GM19468 (cell line): ENCODE measurements around the gene ILF3.
A peak's percentile ranks its signal among the peaks of the same experiment; 100 is the strongest.

ENCODE experiments used
- ATAC-seq: cut with Tn5 transposase; IDR thresholded peaks from one replicate; pipeline ENCODE4 v1.9.1; 2021; ENCODE audit warnings: mild to moderate bottlenecking, moderate library complexity, moderate number of reproducible peaks; ENCODE audit not compliant: unreplicated experiment; ENCODE audit errors: extremely low read depth

The ILF3 gene

DNA sequence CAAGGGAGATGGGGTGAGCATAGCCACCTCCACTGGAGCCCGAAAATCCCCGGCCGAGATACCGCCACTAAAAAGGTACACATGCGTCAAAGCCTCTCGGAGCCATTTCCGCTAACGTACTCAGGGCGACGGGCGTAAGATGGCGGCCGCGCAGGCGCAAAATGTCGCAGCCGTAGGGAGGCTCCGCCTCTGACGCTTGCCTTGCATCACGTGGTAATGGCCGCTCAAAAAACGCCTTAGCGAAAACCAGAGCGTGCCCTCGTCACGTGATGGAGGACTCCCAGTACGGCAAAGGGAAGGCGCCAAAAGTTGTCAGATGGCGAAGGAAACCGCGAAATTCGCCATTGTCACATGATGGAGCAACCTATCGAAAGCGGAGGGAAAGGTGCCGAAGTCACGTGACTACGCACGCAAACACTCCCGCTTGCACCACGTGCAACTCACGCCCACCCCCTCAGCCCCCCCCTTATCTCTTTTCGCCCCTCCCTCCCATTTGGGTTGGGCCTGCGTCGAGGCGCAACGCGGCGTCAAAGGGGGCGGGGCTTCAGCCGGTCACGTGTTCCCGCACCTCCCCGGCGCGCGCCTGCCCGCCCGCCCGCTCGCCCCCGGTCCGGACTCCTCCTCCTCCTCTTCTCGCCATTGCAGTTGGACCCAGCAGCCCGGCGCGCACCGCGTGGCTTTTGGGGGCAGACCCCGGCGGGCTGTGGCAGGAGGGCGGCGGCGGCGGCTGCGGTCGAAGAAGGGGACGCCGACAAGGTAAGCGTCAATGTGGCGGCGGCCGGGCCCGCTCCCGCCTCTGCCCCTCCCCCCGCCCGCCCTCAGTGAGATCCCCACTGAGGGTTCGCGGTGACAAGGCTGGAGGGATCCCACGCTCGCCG, at the start of gene ILF3:
TSS of gene ILF3 (plus strand) at position 615 of the 878 bp plus-strand sequence. CDS start 16,260 bp downstream, outside the sequence.
- ATAC-seq, result peak; percentile 84

- ATAC-seq, result no peak
Observed at GRCh38 chr19:10604460-10604980, 49.6 kb upstream of the ILF3 start.

DNA sequence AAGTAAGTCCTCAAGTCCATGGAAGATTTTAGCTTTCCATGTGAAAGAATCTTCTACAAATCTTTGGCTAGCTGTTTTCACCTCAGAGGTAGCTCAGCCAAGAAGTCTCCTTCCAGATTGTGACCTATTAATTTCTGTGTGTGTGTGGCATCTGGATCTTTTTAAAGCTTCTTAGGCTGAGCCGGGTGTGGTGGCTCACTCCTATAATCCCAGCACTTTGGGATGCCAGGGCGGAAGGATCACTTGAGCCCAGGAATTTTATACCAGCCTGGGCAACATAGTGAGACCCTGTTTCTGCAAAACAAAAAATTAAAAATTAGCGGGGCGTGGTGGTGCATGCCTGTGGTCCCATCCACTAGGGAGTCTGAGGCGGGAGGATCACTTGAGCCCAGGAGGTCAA, 42.2 kb upstream of the ILF3 start:
- no peak for ATAC-seq

DNA sequence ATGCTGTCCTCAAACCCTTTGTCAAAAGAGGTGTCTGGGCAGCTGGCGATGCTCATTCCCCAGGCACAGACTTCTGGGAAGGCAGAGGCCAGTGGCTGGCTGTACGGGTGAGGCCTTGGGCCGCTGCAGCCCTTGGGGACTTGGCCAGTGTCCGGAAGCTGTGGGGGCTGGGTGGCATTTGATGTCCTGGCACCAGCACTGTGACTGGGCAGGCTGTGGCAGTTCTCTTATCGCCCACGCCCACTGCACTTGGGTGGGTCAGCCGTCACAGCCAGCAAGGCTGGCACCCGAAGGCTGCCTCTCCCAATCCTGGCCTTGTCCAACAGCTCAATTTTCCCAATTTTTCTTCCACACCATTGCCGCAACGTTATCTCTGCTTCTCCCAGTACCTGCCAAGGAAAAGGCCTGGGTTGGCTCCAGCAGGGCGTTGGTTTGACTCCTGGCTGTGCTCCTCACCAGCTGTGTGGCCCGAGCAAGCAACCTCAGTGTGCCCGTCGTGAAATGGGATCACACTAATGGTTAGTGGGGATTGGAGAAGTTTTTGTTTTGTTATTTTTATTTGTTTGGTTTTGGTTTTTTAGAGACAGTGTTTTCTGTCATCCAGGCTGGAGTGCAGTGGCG, 41.5 kb upstream of the ILF3 start:
- no peak for ATAC-seq

DNA sequence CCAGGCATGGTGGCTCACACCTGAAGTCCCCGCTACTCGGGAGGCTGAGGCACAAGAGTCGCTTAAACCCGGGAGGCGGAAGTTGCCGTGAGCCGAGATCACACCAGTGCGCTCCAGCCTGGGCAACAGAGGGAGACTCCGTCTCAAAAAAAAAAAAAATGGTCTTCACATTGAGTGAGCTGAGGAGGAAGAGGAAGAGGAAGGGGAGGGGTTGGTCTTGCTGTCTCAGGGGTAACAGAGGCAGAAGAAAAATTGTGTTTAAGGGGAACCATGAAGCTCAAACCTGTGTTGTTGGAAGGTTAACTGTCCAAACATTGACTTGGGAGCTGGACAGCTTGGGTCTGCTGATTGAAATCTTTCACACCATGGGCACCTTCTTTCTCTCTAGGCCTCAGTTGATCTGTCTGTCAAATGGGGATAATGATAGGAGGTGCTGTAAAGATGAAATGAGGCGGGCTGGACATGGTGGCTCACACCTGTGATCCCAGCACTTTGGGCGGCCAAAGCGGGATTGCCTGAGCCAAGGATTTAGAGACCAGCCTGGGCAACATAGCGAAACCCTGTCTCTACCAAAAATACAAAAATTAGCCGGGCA, 38.6 kb upstream of the ILF3 start:
- ATAC-seq, result no peak

DNA sequence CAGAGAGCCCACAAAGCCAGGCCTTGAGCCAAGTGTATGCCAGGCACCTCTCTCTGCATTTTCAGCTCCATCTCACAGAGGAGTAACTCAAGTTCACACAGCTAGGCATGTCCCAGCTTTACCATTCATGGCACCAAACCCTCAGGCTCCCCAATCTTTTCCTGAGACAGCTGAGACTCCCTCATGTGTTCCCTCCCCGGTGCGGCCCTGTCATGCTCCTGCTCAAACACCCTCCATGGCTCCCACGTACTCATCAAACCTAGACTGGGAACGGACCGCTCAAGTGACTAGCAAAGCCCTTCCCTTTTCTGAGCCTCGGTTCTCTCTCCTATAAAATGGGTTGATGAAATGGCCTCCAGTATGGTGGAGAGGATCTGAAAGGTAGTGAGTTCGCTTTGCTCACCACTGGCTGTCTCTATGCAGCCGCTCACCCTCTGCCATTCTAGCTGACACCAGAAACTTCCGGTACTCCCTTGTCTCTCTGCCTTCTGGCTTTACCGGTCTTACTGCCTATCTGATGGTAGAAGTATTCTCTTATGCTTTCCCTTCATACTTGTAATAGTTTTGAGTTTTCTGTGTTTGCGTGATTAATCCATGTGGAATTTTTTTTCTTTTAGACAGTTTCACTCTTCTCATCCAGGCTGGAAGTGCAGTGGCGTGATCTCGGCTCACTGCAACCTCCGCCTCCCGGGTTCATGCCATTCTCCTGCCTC, 36.6 kb upstream of the ILF3 start:
- ATAC-seq, result no peak

DNA sequence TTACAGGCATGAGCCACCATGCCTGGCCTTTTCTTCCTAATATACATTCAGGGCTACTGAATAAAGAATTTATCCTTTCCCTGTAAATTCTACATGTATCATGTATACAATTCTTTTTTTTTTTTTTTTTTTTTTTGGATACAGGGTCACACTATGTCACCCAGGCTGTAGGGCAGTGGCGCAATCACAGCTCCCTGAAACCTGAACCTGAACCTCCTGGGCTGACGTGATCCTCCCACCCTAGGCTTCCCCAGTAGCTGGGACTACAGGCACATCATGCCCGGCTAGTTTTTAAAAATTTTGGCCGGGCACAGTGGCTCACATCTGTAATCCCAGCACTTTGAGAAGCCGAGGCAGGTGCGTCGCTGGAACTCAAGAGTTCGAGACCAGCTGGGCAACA, 35.3 kb upstream of the ILF3 start:
- ATAC-seq, result no peak

GRCh38 chr19:10620786-10621185, 33.4 kb upstream of the ILF3 start:
- no peak for ATAC-seq

- no peak for ATAC-seq
Observed at GRCh38 chr19:10621966-10622365, 32.2 kb upstream of the ILF3 start.

GRCh38 chr19:10624585-10624984, 29.6 kb upstream of the ILF3 start:
- no peak for ATAC-seq

DNA sequence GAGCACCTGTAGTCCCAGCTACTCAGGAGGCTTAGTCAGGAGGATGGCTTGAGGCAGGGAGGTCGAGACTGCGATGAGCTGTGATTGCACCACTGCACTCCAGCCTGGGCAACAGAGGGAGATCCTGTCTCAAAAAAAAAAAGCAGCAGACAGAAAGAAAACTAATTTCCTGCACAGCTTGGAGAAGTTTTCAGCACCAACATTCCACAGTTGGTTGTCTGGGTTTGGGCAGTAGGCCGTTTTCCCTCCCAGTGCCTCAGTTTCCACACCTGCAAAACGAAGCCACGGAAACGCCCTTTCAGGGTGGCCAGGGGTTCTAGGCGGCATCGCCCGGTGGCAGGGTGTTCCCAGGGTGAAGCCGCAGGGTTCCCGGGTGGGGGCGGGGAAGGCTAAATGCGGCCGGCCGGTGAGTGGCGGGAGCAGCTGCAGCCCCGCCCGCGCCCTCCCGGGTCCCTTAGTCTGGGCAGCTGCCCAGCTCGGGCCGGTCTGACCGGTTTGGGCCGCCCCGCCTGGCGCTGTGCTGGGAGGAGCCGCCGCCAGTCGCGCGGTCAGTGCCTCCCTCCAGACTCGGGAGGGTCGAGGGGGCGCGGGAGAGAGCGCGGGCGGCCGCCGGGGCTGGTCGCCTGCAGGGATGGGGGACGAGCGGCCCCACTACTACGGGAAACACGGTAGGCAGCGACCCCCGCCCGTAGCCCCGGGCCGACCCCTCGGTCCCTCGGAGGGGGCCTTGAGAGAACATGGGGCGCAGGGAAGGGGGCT, 29.0 kb upstream of the ILF3 start, which contains the start of gene SLC44A2:
TSS of gene SLC44A2 (plus strand) at position 551 of the 759 bp plus-strand sequence. CDS start at position 632, 81 bp downstream.
- no peak for ATAC-seq

- no peak for ATAC-seq
Observed at GRCh38 chr19:10625762-10626138, 28.4 kb upstream of the ILF3 start.

DNA sequence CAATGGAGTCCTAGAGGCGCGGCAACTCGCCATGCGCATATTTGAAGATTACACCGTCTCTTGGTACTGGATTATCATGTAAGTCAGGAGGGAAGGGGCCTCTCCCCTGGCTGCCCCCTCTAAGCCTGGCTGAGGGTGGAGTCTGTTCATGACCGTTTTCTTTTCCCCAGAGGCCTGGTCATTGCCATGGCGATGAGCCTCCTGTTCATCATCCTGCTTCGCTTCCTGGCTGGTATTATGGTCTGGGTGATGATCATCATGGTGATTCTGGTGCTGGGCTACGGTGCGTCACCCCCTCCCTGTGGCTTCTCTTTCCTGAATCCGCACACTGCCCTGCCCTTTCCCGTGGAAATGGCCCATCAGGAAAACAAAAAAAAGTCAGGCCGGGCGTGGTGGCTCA, 22.3 kb upstream of the ILF3 start:
- no peak for ATAC-seq

DNA sequence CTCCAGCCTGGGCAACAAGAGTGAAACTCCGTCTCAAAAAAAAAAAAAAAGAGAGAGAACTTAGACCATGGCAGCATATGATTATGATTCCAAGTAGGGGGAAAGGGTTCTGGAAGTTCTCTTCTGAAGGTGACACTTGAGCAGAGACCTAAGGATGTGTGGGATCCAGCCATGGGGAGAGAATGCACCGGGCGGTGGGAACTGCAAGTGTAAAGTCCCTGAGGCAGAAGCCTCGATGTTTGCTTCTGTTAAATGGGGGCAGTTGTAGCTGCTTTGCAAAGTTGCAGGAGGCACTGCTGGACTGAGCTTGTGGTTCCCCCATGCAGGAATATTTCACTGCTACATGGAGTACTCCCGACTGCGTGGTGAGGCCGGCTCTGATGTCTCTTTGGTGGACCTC, 19.7 kb upstream of the ILF3 start:
- no peak for ATAC-seq

- ATAC-seq, result no peak
Observed at GRCh38 chr19:10634963-10635362, 19.2 kb upstream of the ILF3 start.

DNA sequence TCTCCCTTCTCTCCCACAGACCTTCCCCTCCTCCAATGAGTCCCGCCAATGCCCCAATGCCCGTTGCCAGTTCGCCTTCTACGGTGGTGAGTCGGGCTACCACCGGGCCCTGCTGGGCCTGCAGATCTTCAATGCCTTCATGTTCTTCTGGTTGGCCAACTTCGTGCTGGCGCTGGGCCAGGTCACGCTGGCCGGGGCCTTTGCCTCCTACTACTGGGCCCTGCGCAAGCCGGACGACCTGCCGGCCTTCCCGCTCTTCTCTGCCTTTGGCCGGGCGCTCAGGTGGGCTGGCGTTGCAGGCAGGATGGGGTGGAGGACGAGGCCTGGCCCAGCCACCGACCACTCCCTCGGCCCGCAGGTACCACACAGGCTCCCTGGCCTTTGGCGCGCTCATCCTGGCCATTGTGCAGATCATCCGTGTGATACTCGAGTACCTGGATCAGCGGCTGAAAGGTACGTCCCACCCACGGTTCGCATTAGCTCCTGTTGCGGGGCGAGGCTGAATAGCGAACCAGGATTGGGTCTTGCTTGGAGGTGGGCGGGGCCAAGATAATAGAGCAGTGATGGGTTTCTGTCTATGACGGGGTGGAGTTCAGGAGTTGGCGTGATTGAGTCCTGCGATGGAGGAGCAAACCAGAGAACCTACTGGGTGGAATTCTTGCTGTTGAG, 17.7 kb upstream of the ILF3 start:
- ATAC-seq, result no peak

DNA sequence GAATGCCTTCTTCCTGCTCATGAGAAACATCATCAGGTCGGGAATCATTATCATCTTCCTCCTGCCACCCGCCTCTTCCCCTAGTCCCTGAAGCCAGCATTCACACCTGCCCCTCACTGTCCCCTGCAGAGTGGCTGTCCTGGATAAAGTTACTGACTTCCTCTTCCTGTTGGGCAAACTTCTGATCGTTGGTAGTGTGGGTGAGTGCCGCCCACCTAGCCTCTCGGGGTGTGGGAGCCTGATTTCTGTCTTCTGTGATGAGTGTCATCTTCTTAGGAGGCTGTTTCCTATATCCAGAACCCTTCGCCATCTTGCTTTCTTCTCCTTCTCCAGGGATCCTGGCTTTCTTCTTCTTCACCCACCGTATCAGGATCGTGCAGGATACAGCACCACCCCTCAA, 16.3 kb upstream of the ILF3 start:
- ATAC-seq, result no peak

DNA sequence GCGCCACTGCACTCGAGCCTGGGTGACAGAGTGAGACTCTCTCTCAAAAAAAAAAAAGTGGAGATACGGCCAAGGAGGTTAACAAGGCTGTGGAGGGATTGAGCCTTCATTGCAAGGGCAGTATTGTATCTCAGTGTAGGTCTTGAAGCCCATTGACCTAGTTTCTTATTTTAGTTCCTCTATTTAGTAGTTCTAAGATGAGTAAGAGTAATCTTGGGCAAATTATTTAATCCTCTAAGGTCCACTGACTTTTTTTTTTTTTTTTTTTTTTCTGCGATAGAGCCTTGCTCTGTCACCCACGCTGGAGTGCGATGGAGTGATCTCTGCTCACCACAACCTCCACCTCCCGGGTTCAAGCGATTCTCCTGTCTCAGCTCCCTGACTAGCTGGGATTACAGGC, 14.3 kb upstream of the ILF3 start:
- ATAC-seq, result no peak

DNA sequence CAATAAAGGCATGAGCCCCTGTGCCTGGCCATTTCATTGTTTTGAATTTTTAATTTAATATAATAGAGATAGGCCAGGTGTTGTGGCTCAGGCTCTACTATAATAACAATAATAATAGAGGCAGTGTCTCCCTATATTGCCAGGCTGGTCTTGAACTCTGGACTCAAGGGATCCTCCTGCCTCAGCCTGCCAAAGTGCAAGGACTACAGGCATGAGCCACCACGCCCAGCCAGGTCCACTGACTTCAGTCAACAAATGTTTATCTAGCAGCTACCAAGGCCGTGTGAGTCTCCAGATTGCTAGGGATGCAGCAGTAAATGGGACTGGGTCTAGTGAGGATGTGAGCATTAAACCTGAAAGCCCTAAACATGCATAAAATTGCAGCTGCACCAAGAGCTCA, 13.8 kb upstream of the ILF3 start:
- ATAC-seq, result no peak
